Neural cell (in vitro differentiated cells): ENCODE results near the gene NHEJ1. TPM values are rescaled to one million over a fixed set of nuclear protein-coding genes. Genes with fewer than 3 reads are reported as not detected.

ENCODE experiments used
- H2AFZ ChIP-seq: fragments of 200-600, 300-800 bp; sonication (generic), shearing (Covaris generic); 2 replicates; pipeline ENCODE4 v1.6.0; 2014; ENCODE audit warnings: low read depth, mild to moderate bottlenecking, antibody characterized with exemption, low read length, moderate library complexity
- H3F3A ChIP-seq: fragments of 200-600 bp; shearing (Covaris generic); 2 replicates; pipeline ENCODE4 v1.6.1; 2016; ENCODE audit warnings: mild to moderate bottlenecking, moderate library complexity, mixed read lengths, antibody characterized with exemption, low read length; ENCODE audit not compliant: insufficient read depth, poor library complexity, severe bottlenecking
- H3K27ac ChIP-seq: fragments of 200-600, 300-800 bp; sonication (generic), shearing (Covaris generic); 2 replicates; pipeline ENCODE4 v1.5.1; 2014; ENCODE audit warnings: mild to moderate bottlenecking, low read length, moderate library complexity
- H3K27me3 ChIP-seq: fragments of 300-800, 200-600 bp; sonication (generic), shearing (Covaris generic); 2 replicates; pipeline ENCODE4 v1.6.0; 2014; ENCODE audit warnings: mild to moderate bottlenecking, low read depth, low read length, moderate library complexity; ENCODE audit not compliant: insufficient read depth
- H3K36me3 ChIP-seq: fragments of 300-800, 200-600 bp; sonication (generic), shearing (Covaris generic); 2 replicates; pipeline ENCODE4 v1.5.1; 2014; ENCODE audit warnings: mild to moderate bottlenecking, antibody characterized with exemption, low read length, moderate library complexity; ENCODE audit not compliant: insufficient read depth
- H3K4me2 ChIP-seq: fragments of 300-800, 200-600 bp; sonication (generic), shearing (Covaris generic); 2 replicates; pipeline ENCODE4 v1.6.0; 2014; ENCODE audit warnings: mild to moderate bottlenecking, low read length
- H3K4me3 ChIP-seq: fragments of 300-800, 200-600 bp; sonication (generic), shearing (Covaris generic); 2 replicates; pipeline ENCODE4 v1.5.1; 2014; ENCODE audit warnings: mild to moderate bottlenecking, low read length, moderate library complexity
- H3K79me2 ChIP-seq: fragments of 200-600 bp; shearing (Covaris generic); replicated peaks from 2 replicates; pipeline ENCODE4 v1.6.0; 2014; ENCODE audit warnings: mild to moderate bottlenecking, low read length, moderate library complexity; ENCODE audit not compliant: insufficient read depth
- H3K9ac ChIP-seq: fragments of 300-800, 200-600 bp; sonication (generic), shearing (Covaris generic); 2 replicates; pipeline ENCODE4 v1.6.1; 2016; ENCODE audit warnings: mild to moderate bottlenecking, low read length, mixed read lengths
- H3K9me2 ChIP-seq: fragments of 200-600 bp; shearing (Covaris generic); 2 replicates; pipeline ENCODE4 v1.6.1; 2016; ENCODE audit warnings: mild to moderate bottlenecking, low read length, mixed read lengths; ENCODE audit not compliant: insufficient read depth
- H3K9me3 ChIP-seq: fragments of 200-600, 300-800 bp; sonication (generic), shearing (Covaris generic); 2 replicates; pipeline ENCODE4 v1.6.1; 2016; ENCODE audit warnings: mild to moderate bottlenecking, mixed run types, low read length, moderate library complexity, mixed read lengths
- H4K20me1 ChIP-seq: fragments of 200-600 bp; shearing (Covaris generic); 2 replicates; pipeline ENCODE4 v1.6.1; 2016; ENCODE audit warnings: mild to moderate bottlenecking, mixed run types; ENCODE audit not compliant: insufficient read depth
- EP300 ChIP-seq: fragments of 450-650 bp; conservative IDR thresholded peaks from 2 replicates; pipeline ENCODE4 v1.6.1; 2014; ENCODE audit warnings: antibody characterized with exemption, mild to moderate bottlenecking, moderate library complexity; ENCODE audit not compliant: poor library complexity, severe bottlenecking
- EZH2 ChIP-seq: fragments of 200-600, 300-800 bp; shearing (Covaris generic), sonication (generic); IDR thresholded peaks from 2 replicates; pipeline ENCODE4 v1.6.1; 2014; ENCODE audit warnings: antibody characterized with exemption, low read length, borderline replicate concordance, mild to moderate bottlenecking; ENCODE audit not compliant: insufficient read depth, poor library complexity, severe bottlenecking
- MXI1 ChIP-seq: fragments of 450-650 bp; conservative IDR thresholded peaks from 2 replicates; pipeline ENCODE4 v1.6.1; 2014; ENCODE audit warnings: antibody characterized with exemption, mild to moderate bottlenecking; ENCODE audit not compliant: poor library complexity, severe bottlenecking
- POLR2AphosphoS5 ChIP-seq: IDR thresholded peaks from 2 replicates; pipeline ENCODE4 v1.6.1; 2012
- RAD21 ChIP-seq: fragments of 450-650 bp; conservative IDR thresholded peaks from 2 replicates; pipeline ENCODE4 v1.6.1; 2014; ENCODE audit warnings: antibody characterized with exemption, mild to moderate bottlenecking, moderate library complexity
- REST ChIP-seq: IDR thresholded peaks from 2 replicates; pipeline ENCODE4 v1.6.1; 2012; ENCODE audit warnings: borderline replicate concordance
- SMC3 ChIP-seq: fragments of 450-650 bp; conservative IDR thresholded peaks from 2 replicates; pipeline ENCODE4 v1.6.1; 2014; ENCODE audit warnings: antibody characterized with exemption, mild to moderate bottlenecking, moderate library complexity; ENCODE audit not compliant: poor library complexity
- TAF1 ChIP-seq: IDR thresholded peaks from 2 replicates; pipeline ENCODE4 v1.6.1; 2012; ENCODE audit warnings: low read depth
- polyA plus RNA-seq: library from polyadenylated mRNA; depleted of rRNA; stranded (reverse); fragments of >200 nt; gene quantifications from 2 replicates; pipeline ENCODE4 v1.2.3, GENCODE V29; 2014
- TF ChIP-seq, protein P1 (sequence below): fragments of 450-650 bp; IDR thresholded peaks from 2 replicates; pipeline ENCODE4 v1.5.1; 2014; ENCODE audit warnings: antibody characterized with exemption, mild to moderate bottlenecking, moderate library complexity; ENCODE audit not compliant: poor library complexity, severe bottlenecking

Gene NHEJ1
- polyA plus RNA-seq, 1 donor from 2014 or later, result 12.7 TPM

DNA sequence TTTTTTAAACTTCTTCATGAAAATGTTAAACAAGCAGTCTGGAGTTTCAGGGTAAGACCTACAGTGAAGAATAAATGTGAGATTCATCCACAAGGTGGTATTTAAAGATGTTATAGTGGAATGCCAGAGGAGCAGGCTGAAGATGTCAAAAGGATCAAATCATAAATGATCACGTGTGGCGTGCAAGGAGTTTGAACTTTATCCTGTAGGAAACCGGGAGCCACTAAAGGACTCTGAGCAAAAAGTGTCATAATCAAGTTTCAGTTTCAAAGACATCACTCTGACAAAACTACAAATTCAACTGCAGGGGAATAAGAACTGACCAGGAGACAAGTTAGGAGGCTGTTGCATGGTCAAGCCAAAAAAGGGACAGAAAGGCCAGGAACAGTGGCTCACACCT, 19.9 kb downstream of the NHEJ1 start:
- Histone ChIP-seq H3F3A (no peaks in the 10 kb centered on the region), H3K27me3 (no peaks in the 10 kb centered on the region), H3K36me3 (no peaks in the 10 kb centered on the region), H4K20me1 (no peaks in the 10 kb centered on the region), H3K27ac (no peak overlapping the region), H3K79me2 (no peaks in the 10 kb centered on the region), H3K9me3 (no peaks in the 10 kb centered on the region), H3K9me2 (no peaks in the 10 kb centered on the region), H3K4me3 (no peak overlapping the region), H3K9ac (no peak overlapping the region), H2AFZ (no peak overlapping the region), H3K4me2 (no peak overlapping the region)
- TF ChIP-seq EZH2 (no peak), POLR2AphosphoS5 (no peak), RAD21 (no peak), MXI1 (no peak), REST (no peak), TAF1 (no peak), SMC3 (no peak), EP300 (no peak)
- TF ChIP-seq, protein P1, sequence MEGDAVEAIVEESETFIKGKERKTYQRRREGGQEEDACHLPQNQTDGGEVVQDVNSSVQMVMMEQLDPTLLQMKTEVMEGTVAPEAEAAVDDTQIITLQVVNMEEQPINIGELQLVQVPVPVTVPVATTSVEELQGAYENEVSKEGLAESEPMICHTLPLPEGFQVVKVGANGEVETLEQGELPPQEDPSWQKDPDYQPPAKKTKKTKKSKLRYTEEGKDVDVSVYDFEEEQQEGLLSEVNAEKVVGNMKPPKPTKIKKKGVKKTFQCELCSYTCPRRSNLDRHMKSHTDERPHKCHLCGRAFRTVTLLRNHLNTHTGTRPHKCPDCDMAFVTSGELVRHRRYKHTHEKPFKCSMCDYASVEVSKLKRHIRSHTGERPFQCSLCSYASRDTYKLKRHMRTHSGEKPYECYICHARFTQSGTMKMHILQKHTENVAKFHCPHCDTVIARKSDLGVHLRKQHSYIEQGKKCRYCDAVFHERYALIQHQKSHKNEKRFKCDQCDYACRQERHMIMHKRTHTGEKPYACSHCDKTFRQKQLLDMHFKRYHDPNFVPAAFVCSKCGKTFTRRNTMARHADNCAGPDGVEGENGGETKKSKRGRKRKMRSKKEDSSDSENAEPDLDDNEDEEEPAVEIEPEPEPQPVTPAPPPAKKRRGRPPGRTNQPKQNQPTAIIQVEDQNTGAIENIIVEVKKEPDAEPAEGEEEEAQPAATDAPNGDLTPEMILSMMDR, result no peak

- TF ChIP-seq TAF1 (no peak), RAD21 (no peak), POLR2AphosphoS5 (no peak), EZH2 (no peak), SMC3 (no peak), REST (no peak), MXI1 (no peak), EP300 (no peak)
- TF ChIP-seq, protein P1, result no peak
- no peaks in the 10 kb centered on the region for H3K79me2 ChIP-seq
- H3K4me3 ChIP-seq, result no peak overlapping the region
- H3K27ac ChIP-seq, result no peak overlapping the region
- no peaks in the 10 kb centered on the region for H4K20me1 ChIP-seq
- no peaks in the 10 kb centered on the region for H3K27me3 ChIP-seq
- H3K9ac ChIP-seq, result no peak overlapping the region
- H3K4me2 ChIP-seq, result no peak overlapping the region
- no peaks in the 10 kb centered on the region for H3K9me3 ChIP-seq
- no peak overlapping the region for H2AFZ ChIP-seq
- H3K9me2 ChIP-seq, result no peaks in the 10 kb centered on the region
- no peaks in the 10 kb centered on the region for H3F3A ChIP-seq
- no peaks in the 10 kb centered on the region for H3K36me3 ChIP-seq
These were observed 26.6 kb downstream of the NHEJ1 start for GRCh38 chr2:219133976-219134375.
